BE2C (cell line): Measurements from ENCODE around the gene MCC.

ENCODE experiments used
- DNase-seq: peaks from one replicate; pipeline ENCODE4 v3.0.0-alpha.2; 2020
- H3K27me3 ChIP-seq: fragments of 250-450 bp; sonication (Bioruptor Pico); 2 replicates; pipeline ENCODE4 v1.5.1; 2020; ENCODE audit warnings: mild to moderate bottlenecking
- H3K36me3 ChIP-seq: fragments of 250-450 bp; sonication (Bioruptor Pico); 2 replicates; pipeline ENCODE4 v1.5.1; 2020; ENCODE audit warnings: mild to moderate bottlenecking
- H3K4me1 ChIP-seq: fragments of 250-450 bp; sonication (Bioruptor Pico); 2 replicates; pipeline ENCODE4 v1.5.1; 2020
- H3K4me3 ChIP-seq: 2 replicates; pipeline ENCODE4 v1.5.1; 2011; ENCODE audit warnings: low read depth, low read length
- H3K9me3 ChIP-seq: fragments of 250-450 bp; sonication (Bioruptor Pico); 2 replicates; pipeline ENCODE4 v1.5.1; 2020
- CTCF ChIP-seq: IDR thresholded peaks from 2 replicates; pipeline ENCODE4 v1.5.1; 2012; ENCODE audit warnings: mild to moderate bottlenecking, low read depth, low read length

Gene MCC

GRCh38 chr5:113133211-113133975, 354.9 kb downstream of the MCC start:
- Histone ChIP-seq H3K36me3 (peaks cover 20% of the 10 kb centered on the region), H3K4me1 (peaks cover 4% of the 10 kb centered on the region; the same call in 1 of the 2 replicates), H3K4me3 (no peak overlapping the region), H3K9me3 (no peaks in the 10 kb centered on the region), H3K27me3 (no peaks in the 10 kb centered on the region)
- TF ChIP-seq CTCF, result no peak
- DNase-seq, result no peak

- H3K4me3 ChIP-seq, result no peak overlapping the region
- peaks cover 4% of the 10 kb centered on the region; the same call in 1 of the 2 replicates for H3K4me1 ChIP-seq
- TF ChIP-seq CTCF, result no peak
- peaks cover 20% of the 10 kb centered on the region for H3K36me3 ChIP-seq
- H3K27me3 ChIP-seq, result no peaks in the 10 kb centered on the region
- DNase-seq, result no peak
- H3K9me3 ChIP-seq, result no peaks in the 10 kb centered on the region
These were observed 355.7 kb downstream of the MCC start for GRCh38 chr5:113132564-113132963.

- no peaks in the 10 kb centered on the region; the same call in 1 of the 2 replicates for H3K9me3 ChIP-seq
- peaks cover 23% of the 10 kb centered on the region for H3K4me1 ChIP-seq
- no peak for DNase-seq
- TF ChIP-seq CTCF, result no peak
- H3K4me3 ChIP-seq, result no peak overlapping the region
- no peaks in the 10 kb centered on the region for H3K27me3 ChIP-seq
- H3K36me3 ChIP-seq, result peaks cover 25% of the 10 kb centered on the region
These were observed 359.5 kb downstream of the MCC start for GRCh38 chr5:113128641-113129330.

GRCh38 chr5:113128082-113128481, 360.2 kb downstream of the MCC start:
- no peak overlapping the region for H3K4me3 ChIP-seq
- peaks cover 30% of the 10 kb centered on the region for H3K4me1 ChIP-seq
- peaks cover 25% of the 10 kb centered on the region for H3K36me3 ChIP-seq
- H3K9me3 ChIP-seq, result no peaks in the 10 kb centered on the region; the same call in 1 of the 2 replicates
- no peaks in the 10 kb centered on the region for H3K27me3 ChIP-seq
- no peak for TF ChIP-seq CTCF
- no peak for DNase-seq

- Histone ChIP-seq H3K4me3 (no peak overlapping the region), H3K4me1 (peaks cover 33% of the 10 kb centered on the region), H3K27me3 (no peaks in the 10 kb centered on the region), H3K36me3 (peaks cover 26% of the 10 kb centered on the region), H3K9me3 (no peaks in the 10 kb centered on the region; the same call in 1 of the 2 replicates)
- TF ChIP-seq CTCF, result no peak
- DNase-seq, result no peak
These were observed 361.2 kb downstream of the MCC start for GRCh38 chr5:113127021-113127420.

GRCh38 chr5:113125371-113125770, 362.9 kb downstream of the MCC start:
- peaks cover 15% of the 10 kb centered on the region for H3K36me3 ChIP-seq
- no peak for TF ChIP-seq CTCF

More at GRCh38 chr5:113125371-113125770, 362.9 kb downstream of the MCC start:
- Histone ChIP-seq H3K4me3 (no peak overlapping the region), H3K9me3 (no peaks in the 10 kb centered on the region; the same call in 1 of the 2 replicates), H3K4me1 (peaks cover 42% of the 10 kb centered on the region), H3K27me3 (no peaks in the 10 kb centered on the region)
- peak; percentile 35 for DNase-seq
